GM12892 (cell line): ENCODE measurements around the gene THRB.

Experiments used
- POLR2A ChIP-seq: IDR thresholded peaks from 2 replicates; pipeline ENCODE4 v1.6.1; 2011; ENCODE audit warnings: low read depth, low read length, control low read depth
- POLR2AphosphoS5 ChIP-seq: IDR thresholded peaks from 2 replicates; pipeline ENCODE4 v1.6.1; 2011; ENCODE audit warnings: low read depth, low read length, control low read depth

GRCh38 chr3:24299246-24299805 lies 195.3 kb downstream of the THRB start:
- TF ChIP-seq POLR2AphosphoS5 (no peak), POLR2A (no peak)
